ENCODE measurements around the gene BTNL9.

BTNL9 gene

GRCh38 chr5:181047921-181048320, 7.9 kb downstream of the BTNL9 start:
- POLR2A ChIA-PET, result no interaction called here
- DNase-seq (ENCODE audit: extremely low spot score), result no peak
- CTCF ChIA-PET, result no interaction called here
- TF ChIP-seq PKNOX1 (IDR thresholded peaks at IDR 0.05), result no peak
- no peak for TF ChIP-seq SP1 (IDR thresholded peaks at IDR 0.05)
- no peak for TF ChIP-seq ZNF384 (IDR thresholded peaks at IDR 0.05)
- no peak for TF ChIP-seq TARDBP (IDR thresholded peaks at IDR 0.05)
- no peak for TF ChIP-seq CTBP1 (IDR thresholded peaks at IDR 0.05; ENCODE audit: borderline replicate concordance)
- TF ChIP-seq FOXM1 (IDR thresholded peaks at IDR 0.05; ENCODE audit: borderline replicate concordance), result no peak

- no peak for DNase-seq (ENCODE audit: extremely low spot score)
- POLR2A ChIA-PET, result no interaction called here
- CTCF ChIA-PET, result no interaction called here
- TF ChIP-seq SUZ12 (IDR thresholded peaks at IDR 0.05), result no peak
- no peak for TF ChIP-seq TARDBP (IDR thresholded peaks at IDR 0.05)
- TF ChIP-seq NFRKB (IDR thresholded peaks at IDR 0.05), result no peak
- TF ChIP-seq LEF1 (IDR thresholded peaks at IDR 0.05; ENCODE audit: borderline replicate concordance), result no peak
- no peak for TF ChIP-seq SP1 (IDR thresholded peaks at IDR 0.05)
- no peak for TF ChIP-seq ARNT (IDR thresholded peaks at IDR 0.05)
- no peak for TF ChIP-seq CTBP1 (IDR thresholded peaks at IDR 0.05; ENCODE audit: borderline replicate concordance)
- no peak for TF ChIP-seq ELF4 (IDR thresholded peaks at IDR 0.05)
- no peak for TF ChIP-seq FOXM1 (IDR thresholded peaks at IDR 0.05; ENCODE audit: borderline replicate concordance)
- TF ChIP-seq PKNOX1 (IDR thresholded peaks at IDR 0.05), result no peak
- TF ChIP-seq HDGF (IDR thresholded peaks at IDR 0.05; ENCODE audit: borderline replicate concordance), result no peak
- TF ChIP-seq BHLHE40 (IDR thresholded peaks at IDR 0.05; ENCODE audit: borderline replicate concordance), result no peak
Observed at GRCh38 chr5:181050016-181050415, 9.9 kb downstream of the BTNL9 start.

GRCh38 chr5:181051841-181052671, 12.0 kb downstream of the BTNL9 start:
- POLR2A ChIA-PET, result interaction anchor here (0.6 kb wide), 1 partner anchor 48 kb away, joined by 3 read pairs; no protein-coding TSS in a partner anchor
- CTCF ChIA-PET, result no interaction called here
- DNase-seq (ENCODE audit: extremely low spot score), result no peak
- TF ChIP-seq ELF4 (IDR thresholded peaks at IDR 0.05) (no peak), HDGF (IDR thresholded peaks at IDR 0.05; ENCODE audit: borderline replicate concordance) (no peak), ZNF384 (IDR thresholded peaks at IDR 0.05) (no peak), FOXK2 (IDR thresholded peaks at IDR 0.05) (no peak), NFRKB (IDR thresholded peaks at IDR 0.05) (no peak), SP1 (IDR thresholded peaks at IDR 0.05) (no peak)

- DNase-seq (ENCODE audit: extremely low spot score), result peak; percentile 76
- TF ChIP-seq L3MBTL2 (conservative IDR thresholded peaks at IDR 0.05), result peak; percentile 98
- TF ChIP-seq HDGF (IDR thresholded peaks at IDR 0.05; ENCODE audit: borderline replicate concordance), result no peak
- TF ChIP-seq ELF4 (IDR thresholded peaks at IDR 0.05), result no peak
- TF ChIP-seq FOXM1 (IDR thresholded peaks at IDR 0.05; ENCODE audit: borderline replicate concordance), result 0 out of 2 replicates have a peak, but pooled peaks have one; percentile 6
- CTCF ChIA-PET, result interaction anchor here (0.6 kb wide), 1 partner anchor 31 kb away, joined by 3 read pairs; no protein-coding TSS in a partner anchor
- POLR2A ChIA-PET, result interaction anchor here (0.6 kb wide), 1 partner anchor 47 kb away, joined by 3 read pairs; no protein-coding TSS in a partner anchor
Observed at GRCh38 chr5:181052672-181053487, 12.8 kb downstream of the BTNL9 start.

GRCh38 chr5:181053488-181054121, 13.5 kb downstream of the BTNL9 start:
- ChIA-PET POLR2A (interaction anchor here (1.7 kb wide), 1 partner anchor 193 kb away, joined by 4 read pairs; the partner anchor contains the start of gene ZFP62), CTCF (interaction anchor here (0.6 kb wide), 1 partner anchor 30 kb away, joined by 3 read pairs; no protein-coding TSS in a partner anchor)
- no peak for TF ChIP-seq FOXM1 (IDR thresholded peaks at IDR 0.05; ENCODE audit: borderline replicate concordance)
- DNase-seq (ENCODE audit: extremely low spot score), result no peak

- CTCF ChIA-PET, result no interaction called here
- POLR2A ChIA-PET, result interaction anchor here (1.7 kb wide), 1 partner anchor 193 kb away, joined by 4 read pairs; the partner anchor contains the start of gene ZFP62
- DNase-seq (ENCODE audit: extremely low spot score), result no peak
- TF ChIP-seq NFRKB (IDR thresholded peaks at IDR 0.05) (no peak), SUZ12 (IDR thresholded peaks at IDR 0.05) (no peak), SP1 (IDR thresholded peaks at IDR 0.05) (no peak), HDGF (IDR thresholded peaks at IDR 0.05; ENCODE audit: borderline replicate concordance) (no peak), ZNF384 (IDR thresholded peaks at IDR 0.05) (no peak), FOXA1 (IDR thresholded peaks at IDR 0.05) (no peak), BHLHE40 (IDR thresholded peaks at IDR 0.05; ENCODE audit: borderline replicate concordance) (no peak), FOXK2 (IDR thresholded peaks at IDR 0.05) (no peak), ARNT (IDR thresholded peaks at IDR 0.05) (no peak), TARDBP (IDR thresholded peaks at IDR 0.05) (no peak), LEF1 (IDR thresholded peaks at IDR 0.05; ENCODE audit: borderline replicate concordance) (no peak), ELF4 (IDR thresholded peaks at IDR 0.05) (no peak), FOXM1 (IDR thresholded peaks at IDR 0.05; ENCODE audit: borderline replicate concordance) (no peak), PKNOX1 (IDR thresholded peaks at IDR 0.05) (no peak), CTBP1 (IDR thresholded peaks at IDR 0.05; ENCODE audit: borderline replicate concordance) (no peak)
Observed at GRCh38 chr5:181054138-181054537, 14.1 kb downstream of the BTNL9 start.

Data from HEK293T (cell line).